Endodermal cell (in vitro differentiated cells): ENCODE measurements around the gene CASZ1. TPM values are rescaled to one million over a fixed set of nuclear protein-coding genes. Genes with fewer than 3 reads are reported as not detected.
A peak's percentile ranks its signal among the peaks of the same experiment; 100 is the strongest.

Experiments used
- DNase-seq: peaks from one replicate; pipeline ENCODE4 v3.0.0-alpha.2; 2017
- H3K27ac ChIP-seq: 2 replicates; pipeline ENCODE4 v1.5.1; 2013; ENCODE audit warnings: mild to moderate bottlenecking, low read depth, low read length, moderate library complexity
- H3K27me3 ChIP-seq: 2 replicates; pipeline ENCODE4 v1.6.1; 2013; ENCODE audit warnings: mild to moderate bottlenecking, low read length, moderate library complexity; ENCODE audit not compliant: insufficient read depth, control insufficient read depth, poor library complexity, severe bottlenecking
- H3K36me3 ChIP-seq: 2 replicates; pipeline ENCODE4 v1.7.0; 2013; ENCODE audit warnings: mild to moderate bottlenecking, low read length, moderate library complexity; ENCODE audit not compliant: control insufficient read depth, insufficient read depth
- H3K4me1 ChIP-seq: one replicate; pipeline ENCODE4 v1.7.0; 2013; ENCODE audit warnings: low read length; ENCODE audit not compliant: control insufficient read depth, insufficient read depth
- H3K4me3 ChIP-seq: 2 replicates; pipeline ENCODE4 v1.5.1; 2013; ENCODE audit warnings: mild to moderate bottlenecking, low read length, moderate library complexity
- H3K9ac ChIP-seq: 2 replicates; pipeline ENCODE4 v1.6.1; 2013; ENCODE audit warnings: mild to moderate bottlenecking, low read length, moderate library complexity; ENCODE audit not compliant: poor library complexity, severe bottlenecking; ENCODE audit errors: extremely low read depth
- H3K9me3 ChIP-seq: 2 replicates; pipeline ENCODE4 v1.6.1; 2013; ENCODE audit warnings: mild to moderate bottlenecking, low read length, moderate library complexity; ENCODE audit not compliant: control insufficient read depth
- H3K27ac Mint-ChIP-seq: 2 replicates; pipeline ENCODE4 v1.8.0; 2020; ENCODE audit warnings: mixed read lengths
- H3K27me3 Mint-ChIP-seq: 2 replicates; pipeline ENCODE4 v1.8.0; 2021; ENCODE audit warnings: mild to moderate bottlenecking, mixed read lengths; ENCODE audit not compliant: insufficient read depth
- H3K36me3 Mint-ChIP-seq: 2 replicates; pipeline ENCODE4 v1.8.0; 2020; ENCODE audit warnings: low read depth, mixed read lengths
- H3K4me1 Mint-ChIP-seq: 2 replicates; pipeline ENCODE4 v1.8.0; 2020; ENCODE audit warnings: mixed read lengths
- H3K4me3 Mint-ChIP-seq: 2 replicates; pipeline ENCODE4 v1.8.0; 2020; ENCODE audit warnings: mild to moderate bottlenecking, moderate library complexity, mixed read lengths
- H3K9me3 Mint-ChIP-seq: 2 replicates; pipeline ENCODE4 v1.8.0; 2020; ENCODE audit warnings: mild to moderate bottlenecking, mixed read lengths
- WGBS, 2 experiments: methylation state at CpG; one replicate each; pipeline versions ENCODE4 v1.1.5 to v1.1.7; 2013; ENCODE audit warnings: missing lambda C conversion rate in 2 of 2, mixed read lengths in 1 of 2; ENCODE audit not compliant: insufficient coverage in 1 of 2, insufficient read length in 1 of 2; 5-methylcytosine and 5-hydroxymethylcytosine counted together
- total RNA-seq, 2 donors: library from RNA; stranded (reverse); fragmentation: NEBNext Ultra II Directional in 1 of 2; extraction: Animal tissue kit (Norgen Biotek cat#: 25700) in 1 of 2; gene quantifications; 2 replicates in 1 of 2; 3 replicates in 1 of 2; pipeline ENCODE4 v1.2.1, GENCODE V29; 2021
- TF ChIP-seq, protein P1 (sequence below): fragments of 200-600 bp; sonication (generic); conservative IDR thresholded peaks from 2 replicates; pipeline ENCODE4 v1.5.0; 2021; ENCODE audit warnings: antibody characterized with exemption, mild to moderate bottlenecking

The CASZ1 gene
- total RNA-seq, 2 donors from 2014 or later: 3.5 to 5.9 TPM

DNA sequence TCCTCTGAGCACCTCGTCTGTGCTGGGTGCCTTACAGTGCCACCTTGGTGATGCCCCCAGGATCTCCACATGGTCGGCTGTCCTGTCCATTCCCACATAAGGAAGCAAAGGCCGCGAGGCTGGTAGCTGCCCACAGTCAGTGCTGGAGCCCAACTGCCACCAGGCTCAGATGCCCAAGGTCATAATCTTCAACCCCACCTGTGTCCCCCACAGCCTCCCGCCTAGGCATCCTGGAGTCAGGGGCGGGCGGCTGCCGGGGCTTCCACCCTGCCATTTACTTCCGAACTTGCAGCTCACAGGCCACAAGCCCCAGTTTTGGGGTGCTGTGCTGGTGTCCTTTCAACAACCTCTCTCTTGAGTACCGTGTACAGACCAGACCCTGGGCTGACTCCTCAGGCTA, 126.3 kb downstream of the CASZ1 start:
- no peak overlapping the region for H3K4me3 Mint-ChIP-seq
- Histone ChIP-seq H3K9me3 (no peaks in the 10 kb centered on the region), H3K4me1 (no peaks in the 10 kb centered on the region), H3K36me3 (no peaks in the 10 kb centered on the region), H3K27me3 (no peaks in the 10 kb centered on the region), H3K4me3 (no peak overlapping the region), H3K9ac (no peak overlapping the region), H3K27ac (no peak overlapping the region)
- no peak for DNase-seq
- no peaks in the 10 kb centered on the region for H3K27me3 Mint-ChIP-seq
- TF ChIP-seq, protein P1, sequence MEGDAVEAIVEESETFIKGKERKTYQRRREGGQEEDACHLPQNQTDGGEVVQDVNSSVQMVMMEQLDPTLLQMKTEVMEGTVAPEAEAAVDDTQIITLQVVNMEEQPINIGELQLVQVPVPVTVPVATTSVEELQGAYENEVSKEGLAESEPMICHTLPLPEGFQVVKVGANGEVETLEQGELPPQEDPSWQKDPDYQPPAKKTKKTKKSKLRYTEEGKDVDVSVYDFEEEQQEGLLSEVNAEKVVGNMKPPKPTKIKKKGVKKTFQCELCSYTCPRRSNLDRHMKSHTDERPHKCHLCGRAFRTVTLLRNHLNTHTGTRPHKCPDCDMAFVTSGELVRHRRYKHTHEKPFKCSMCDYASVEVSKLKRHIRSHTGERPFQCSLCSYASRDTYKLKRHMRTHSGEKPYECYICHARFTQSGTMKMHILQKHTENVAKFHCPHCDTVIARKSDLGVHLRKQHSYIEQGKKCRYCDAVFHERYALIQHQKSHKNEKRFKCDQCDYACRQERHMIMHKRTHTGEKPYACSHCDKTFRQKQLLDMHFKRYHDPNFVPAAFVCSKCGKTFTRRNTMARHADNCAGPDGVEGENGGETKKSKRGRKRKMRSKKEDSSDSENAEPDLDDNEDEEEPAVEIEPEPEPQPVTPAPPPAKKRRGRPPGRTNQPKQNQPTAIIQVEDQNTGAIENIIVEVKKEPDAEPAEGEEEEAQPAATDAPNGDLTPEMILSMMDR: no peak
- H3K36me3 Mint-ChIP-seq: no peaks in the 10 kb centered on the region
- WGBS, 2 experiments: 91 to 95% methylated on average over 7 to 10 of the region's 10 CpGs
- H3K9me3 Mint-ChIP-seq: no peaks in the 10 kb centered on the region
- H3K4me1 Mint-ChIP-seq: no peaks in the 10 kb centered on the region
- peak overlapping the region; percentile 21 for H3K27ac Mint-ChIP-seq

DNA sequence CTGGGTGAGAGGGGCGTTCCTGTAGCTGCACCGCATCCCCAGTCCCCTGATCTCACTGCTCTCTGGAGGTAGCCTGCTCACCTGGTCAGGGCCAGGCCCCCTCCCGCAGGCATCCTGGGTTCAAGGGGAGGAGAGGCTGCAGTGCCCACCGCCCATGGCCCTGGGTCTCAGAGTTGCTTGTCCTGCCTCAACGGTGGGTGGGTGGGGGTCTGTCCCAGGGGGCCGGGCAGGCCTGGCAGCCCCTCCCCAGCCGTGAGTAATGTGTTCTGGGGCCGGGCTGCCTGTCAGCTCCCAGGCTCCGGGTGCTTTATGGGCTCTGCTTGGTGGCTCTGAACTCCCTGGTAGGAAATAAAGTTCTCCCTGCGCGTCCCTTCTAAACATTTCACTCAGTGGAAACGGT, 126.9 kb downstream of the CASZ1 start:
- no peak overlapping the region for H3K4me3 ChIP-seq
- H3K27me3 ChIP-seq: no peaks in the 10 kb centered on the region
- no peaks in the 10 kb centered on the region for H3K4me1 ChIP-seq
- H3K4me3 Mint-ChIP-seq: no peak overlapping the region
- no peaks in the 10 kb centered on the region for H3K36me3 ChIP-seq
- TF ChIP-seq, protein P1: no peak
- no peaks in the 10 kb centered on the region for H3K36me3 Mint-ChIP-seq
- no peaks in the 10 kb centered on the region for H3K4me1 Mint-ChIP-seq
- WGBS, 2 experiments: 92 to 93% methylated on average over 5 to 12 of the region's 12 CpGs
- no peak overlapping the region for H3K27ac Mint-ChIP-seq
- DNase-seq: no peak
- H3K9ac ChIP-seq: no peak overlapping the region
- H3K27ac ChIP-seq: no peak overlapping the region
- H3K9me3 Mint-ChIP-seq: no peaks in the 10 kb centered on the region
- H3K9me3 ChIP-seq: no peaks in the 10 kb centered on the region
- H3K27me3 Mint-ChIP-seq: no peaks in the 10 kb centered on the region

DNA sequence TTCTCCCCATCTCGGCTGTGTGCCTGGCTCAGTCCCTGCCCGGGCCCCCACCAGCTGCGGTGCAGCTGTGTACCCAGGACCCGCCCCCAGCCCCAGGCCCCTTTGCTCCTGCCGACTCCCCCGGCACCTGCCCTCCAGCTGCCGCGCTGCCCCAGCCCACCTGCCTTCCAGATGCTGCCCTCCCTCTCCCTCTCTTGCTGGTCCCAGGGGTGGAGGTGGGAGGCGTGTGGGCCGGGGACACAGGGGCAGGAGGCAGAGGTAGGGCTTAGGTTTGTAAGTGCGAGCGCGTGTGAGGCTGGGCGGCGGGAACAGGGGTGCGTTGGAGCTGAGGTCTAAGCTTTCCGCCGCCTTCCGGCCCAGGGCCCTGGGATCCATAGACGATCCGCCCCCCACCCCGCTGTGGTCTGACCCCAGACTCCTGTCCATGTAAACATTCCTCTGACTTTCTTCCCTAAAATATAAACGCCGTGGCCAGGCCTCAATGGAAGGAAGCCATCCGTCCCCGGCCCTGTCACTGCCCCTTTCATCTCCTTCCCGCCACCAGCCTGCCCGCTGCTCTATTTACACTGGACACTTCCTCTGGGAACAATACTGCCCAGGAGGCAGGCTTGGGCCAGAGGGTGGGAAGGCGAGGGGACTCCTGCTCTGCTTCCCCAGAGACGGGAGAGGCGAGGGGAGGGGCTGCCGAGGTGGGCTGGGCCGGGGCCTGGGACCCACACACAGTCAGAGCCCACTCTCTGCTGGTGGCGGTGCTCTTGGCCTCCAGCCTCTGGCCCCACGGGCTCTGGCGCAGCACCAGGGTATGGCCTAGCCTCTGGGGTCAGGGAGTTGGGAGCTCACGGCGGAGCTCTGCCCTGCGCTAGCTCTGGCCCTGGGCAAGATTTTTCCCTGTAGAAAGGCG, 128.3 kb downstream of the CASZ1 start:
- no peaks in the 10 kb centered on the region for H3K27me3 Mint-ChIP-seq
- Histone ChIP-seq H3K27me3 (no peaks in the 10 kb centered on the region), H3K4me3 (no peak overlapping the region), H3K9me3 (no peaks in the 10 kb centered on the region), H3K27ac (peak overlapping the region; percentile 66), H3K36me3 (no peaks in the 10 kb centered on the region), H3K9ac (no peak overlapping the region), H3K4me1 (peaks cover 7% of the 10 kb centered on the region)
- H3K4me1 Mint-ChIP-seq: peaks cover 6% of the 10 kb centered on the region
- H3K27ac Mint-ChIP-seq: no peak overlapping the region
- no peaks in the 10 kb centered on the region for H3K36me3 Mint-ChIP-seq
- WGBS, 2 experiments: 81 to 83% methylated on average over 14 to 40 of the region's 40 CpGs
- no peak overlapping the region for H3K4me3 Mint-ChIP-seq
- TF ChIP-seq, protein P1: no peak
- H3K9me3 Mint-ChIP-seq: no peaks in the 10 kb centered on the region
- DNase-seq: no peak
